IMR-90 (cell line): ENCODE data around the gene HMGN4. TPM values are rescaled to one million over a fixed set of nuclear protein-coding genes. Genes with fewer than 3 reads are reported as not detected.

Experiments used
- ATAC-seq: fragments of 200-7000 bp; cut with Tn5 transposase; 2 replicates; pipeline ENCODE4 v1.9.1; 2020; ENCODE audit warnings: low read depth, mild to moderate bottlenecking, moderate library complexity
- BruUV-seq: library from RNA; stranded (reverse); fragments of 400-500 nt; replicated peaks from 2 replicates; lab custom pipeline; 2021; lab: Mats Ljungman, UMichigan
- CTCF ChIA-PET: fragments of 300-600 bp; formaldehyde crosslinking; extraction: SDS; loops from one replicate; lab custom pipeline; 2021; ENCODE audit warnings: antibody characterized with exemption; lab: Yijun Ruan, JAX
- POLR2A ChIA-PET: fragments of 300-600 bp; sonication (Branson Sonifier 250); formaldehyde crosslinking; loops from one replicate; lab custom pipeline; 2022; ENCODE audit warnings: antibody characterized with exemption; ENCODE audit not compliant: unreplicated experiment; lab: Charles Lee
- DNase-seq: peaks from one replicate; pipeline ENCODE4 v3.0.0; 2013
- H2AFZ ChIP-seq: replicated peaks from 2 replicates; pipeline ENCODE3; 2013; ENCODE audit warnings: low read length, mild to moderate bottlenecking; ENCODE audit not compliant: poor library complexity
- H2AK5ac ChIP-seq: 2 replicates; pipeline ENCODE4 v1.6.1; 2013; ENCODE audit warnings: low read depth, low read length, inconsistent platforms
- H2AK9ac ChIP-seq: replicated peaks from 2 replicates; pipeline ENCODE3; 2013; ENCODE audit warnings: mild to moderate bottlenecking, low read depth, low read length, moderate library complexity; ENCODE audit not compliant: poor library complexity
- H2BK120ac ChIP-seq: 2 replicates; pipeline ENCODE4 v1.6.1; 2013; ENCODE audit warnings: low read depth, low read length, inconsistent platforms
- H2BK15ac ChIP-seq: 3 replicates; pipeline ENCODE4 v1.6.1; 2013; ENCODE audit warnings: low read depth, low read length, inconsistent platforms
- H2BK20ac ChIP-seq: 2 replicates; pipeline ENCODE4 v1.6.1; 2013; ENCODE audit warnings: low read depth, mild to moderate bottlenecking, inconsistent platforms, low read length, moderate library complexity
- H2BK5ac ChIP-seq: 2 replicates; pipeline ENCODE4 v1.6.1; 2013; ENCODE audit warnings: mild to moderate bottlenecking, low read depth, low read length, inconsistent platforms; ENCODE audit not compliant: poor library complexity, severe bottlenecking
- H3K14ac ChIP-seq: replicated peaks from 2 replicates; pipeline ENCODE4 v1.6.1; 2013; ENCODE audit warnings: low read depth, low read length, inconsistent platforms
- H3K18ac ChIP-seq: 2 replicates; pipeline ENCODE4 v1.6.1; 2013; ENCODE audit warnings: low read depth, low read length, control low read depth
- H3K23ac ChIP-seq: 2 replicates; pipeline ENCODE4 v1.6.1; 2013; ENCODE audit warnings: low read depth, low read length, inconsistent platforms
- H3K27ac ChIP-seq: 2 replicates; pipeline ENCODE4 v1.5.1; 2013; ENCODE audit warnings: mild to moderate bottlenecking, control low read depth, low read length; ENCODE audit not compliant: insufficient read depth
- H3K27me3 ChIP-seq: 2 replicates; pipeline ENCODE4 v1.6.1; 2013; ENCODE audit warnings: low read length; ENCODE audit not compliant: control insufficient read depth, insufficient read depth
- H3K36me3 ChIP-seq: 2 replicates; pipeline ENCODE4 v1.6.1; 2013; ENCODE audit warnings: low read length, mixed read lengths; ENCODE audit not compliant: control insufficient read depth, insufficient read depth
- H3K4ac ChIP-seq: 2 replicates; pipeline ENCODE4 v1.6.1; 2013; ENCODE audit warnings: low read depth, low read length, inconsistent platforms
- H3K4me1 ChIP-seq: 2 replicates; pipeline ENCODE4 v1.6.1; 2013; ENCODE audit warnings: low read length, mixed read lengths; ENCODE audit not compliant: control insufficient read depth, insufficient read depth
- H3K4me2 ChIP-seq: 2 replicates; pipeline ENCODE4 v1.6.1; 2013; ENCODE audit warnings: low read depth, mild to moderate bottlenecking, control low read depth, low read length, moderate library complexity
- H3K4me3 ChIP-seq: 2 replicates; pipeline ENCODE4 v1.5.1; 2013; ENCODE audit warnings: low read depth, mild to moderate bottlenecking, control low read depth, low read length, moderate library complexity; ENCODE audit not compliant: insufficient read depth
- H3K56ac ChIP-seq: 2 replicates; pipeline ENCODE4 v1.6.1; 2013; ENCODE audit warnings: low read length, inconsistent platforms; ENCODE audit not compliant: insufficient read depth; ENCODE audit errors: extremely low read depth
- H3K79me1 ChIP-seq, 2 experiments: 2 replicates each; pipeline ENCODE4 v1.6.1; 2013; ENCODE audit warnings: low read length in 2 of 2, inconsistent platforms in 1 of 2, low read depth in 1 of 2
- H3K9ac ChIP-seq: 2 replicates; pipeline ENCODE4 v1.6.1; 2013; ENCODE audit warnings: low read depth, low read length, control low read depth
- H3K9me1 ChIP-seq: 2 replicates; pipeline ENCODE4 v1.6.1; 2013; ENCODE audit warnings: low read length, inconsistent platforms; ENCODE audit not compliant: insufficient read depth
- H3K9me3 ChIP-seq: 2 replicates; pipeline ENCODE4 v1.6.1; 2013; ENCODE audit warnings: low read length; ENCODE audit not compliant: control insufficient read depth, insufficient read depth
- H4K20me1 ChIP-seq: 2 replicates; pipeline ENCODE4 v1.6.1; 2013; ENCODE audit warnings: low read length, inconsistent platforms; ENCODE audit not compliant: insufficient read depth
- H4K5ac ChIP-seq: 2 replicates; pipeline ENCODE4 v1.6.1; 2013; ENCODE audit warnings: mild to moderate bottlenecking, low read depth, low read length, control low read depth
- H4K8ac ChIP-seq, 2 experiments: 2 replicates each; pipeline ENCODE4 v1.6.1; 2013; ENCODE audit warnings: low read depth in 2 of 2, low read length in 2 of 2, control low read depth in 1 of 2, inconsistent platforms in 1 of 2
- H4K91ac ChIP-seq: 2 replicates; pipeline ENCODE4 v1.6.1; 2013; ENCODE audit warnings: low read depth, low read length, inconsistent platforms; ENCODE audit not compliant: insufficient read depth
- BHLHE40 ChIP-seq: fragments of 150-350 bp; IDR thresholded peaks from 2 replicates; pipeline ENCODE4 v1.6.1; 2016; ENCODE audit warnings: mild to moderate bottlenecking, low read depth, low read length
- ELK1 ChIP-seq: fragments of 150-350 bp; IDR thresholded peaks from 2 replicates; pipeline ENCODE4 v1.6.1; 2016; ENCODE audit warnings: low read depth, mild to moderate bottlenecking, low read length, moderate library complexity, borderline replicate concordance
- SMC3 ChIP-seq: fragments of 150-350 bp; IDR thresholded peaks from 2 replicates; pipeline ENCODE4 v1.6.1; 2016; ENCODE audit warnings: low read depth, mild to moderate bottlenecking, antibody characterized with exemption, low read length, moderate library complexity
- USF2 ChIP-seq: fragments of 150-350 bp; IDR thresholded peaks from 2 replicates; pipeline ENCODE4 v1.6.1; 2017; ENCODE audit warnings: mild to moderate bottlenecking, antibody characterized with exemption, low read length, low read depth
- dilution Hi-C: fragments of 300-500 bp; cut with HindIII; formaldehyde crosslinking; loops from one replicate; pipeline ENCODE4 v1.14.3; 2018; ENCODE audit warnings: low sequenced_read_pairs; ENCODE audit not compliant: unreplicated experiment
- in situ Hi-C: fragments of 300-500 bp; cut with MboI; formaldehyde crosslinking; loops from 3 replicates; pipeline ENCODE4 v1.14.3; 2019; ENCODE audit warnings: low sequenced_read_pairs, inconsistent platforms, mixed read lengths
- intact Hi-C: fragments of 100-400 bp; cut with micrococcal nuclease; formaldehyde crosslinking; loops from 2 replicates; pipeline ENCODE4 v1.10.0; 2022
- polyA plus RNA-seq, 3 experiments: library from polyadenylated mRNA; depleted of rRNA; stranded (reverse); fragments of >200 nt; gene quantifications; 2 replicates each; pipeline ENCODE4 v1.2.3, GENCODE V29; 2012; ENCODE audit warnings: low replicate concordance in 1 of 3
- total RNA-seq: library from RNA; depleted of rRNA; stranded (reverse); fragments of >200 nt; gene quantifications from 2 replicates; pipeline ENCODE4 v1.2.3, GENCODE V29; 2012

Gene HMGN4
- total and polyA plus RNA-seq, 2 of the 4 experiments (the other 2 are of a cell fraction): 46.4 to 50.2 TPM

GRCh38 chr6:26502165-26502564 is 36.0 kb upstream of the HMGN4 start:
- in situ Hi-C loops (no loop called here), dilution Hi-C loops (no loop called here)
- no peak overlapping the region for H2AK5ac ChIP-seq

More at GRCh38 chr6:26502165-26502564, 36.0 kb upstream of the HMGN4 start:
- intact Hi-C loops: no loop called here
- H4K5ac ChIP-seq: no peak overlapping the region
- no peaks in the 10 kb centered on the region for H3K9me3 ChIP-seq
- H3K9ac ChIP-seq: no peak overlapping the region
- no peaks in the 10 kb centered on the region for H3K36me3 ChIP-seq
- 0 out of 2 replicates have a peak, but pooled peaks cover 3% of the 10 kb centered on the region for H3K9me1 ChIP-seq
- no peak overlapping the region for H3K4ac ChIP-seq
- H4K20me1 ChIP-seq: no peaks in the 10 kb centered on the region
- H2BK5ac ChIP-seq: no peak overlapping the region
- peak overlapping the region; percentile 48; the same call in 1 of the 2 replicates for H3K23ac ChIP-seq
- no peak for TF ChIP-seq ELK1
- TF ChIP-seq USF2: no peak
- TF ChIP-seq BHLHE40: no peak
- TF ChIP-seq SMC3: no peak
- H2AFZ ChIP-seq: no peak overlapping the region
- no peak for DNase-seq
- no peak overlapping the region for H3K27ac ChIP-seq
- no peaks in the 10 kb centered on the region for H3K79me1 ChIP-seq
- no peak overlapping the region for H4K8ac ChIP-seq
- no peak overlapping the region for H3K56ac ChIP-seq
- POLR2A ChIA-PET: no interaction called here
- no peak overlapping the region for H2BK120ac ChIP-seq
- no peak for ATAC-seq
- H2BK20ac ChIP-seq: no peak overlapping the region
- H3K27me3 ChIP-seq: peaks cover 31% of the 10 kb centered on the region
- H2AK9ac ChIP-seq: no peak overlapping the region
- no peak overlapping the region for H2BK15ac ChIP-seq
- H3K4me1 ChIP-seq: 0 out of 2 replicates have a peak, but pooled peaks cover 3% of the 10 kb centered on the region
- CTCF ChIA-PET: interaction anchor here (1.2 kb wide), 1 partner anchor 10 kb away, joined by 3 read pairs; no protein-coding TSS in a partner anchor
- no peak overlapping the region for H3K14ac ChIP-seq
- no peak overlapping the region for H3K18ac ChIP-seq
- BruUV-seq: no TSS peak
- no peak overlapping the region for H3K4me3 ChIP-seq
- H4K91ac ChIP-seq: no peak overlapping the region
- H3K4me2 ChIP-seq: peak overlapping the region; percentile 78; the same call in 1 of the 2 replicates
